Muscle of leg (tissue), 11 donors: ENCODE results near the gene DLG2. TPM values are rescaled to one million over a fixed set of nuclear protein-coding genes. Genes with fewer than 3 reads are reported as not detected.

ENCODE experiments used
- DNase-seq: peaks from one replicate; pipeline ENCODE4 v3.0.0; 2013
- H3K27ac ChIP-seq: one replicate; pipeline ENCODE4 v1.5.1; 2013; ENCODE audit warnings: mild to moderate bottlenecking, low read length, control low read depth
- H3K27me3 ChIP-seq: one replicate; pipeline ENCODE4 v1.6.1; 2013; ENCODE audit warnings: low read length; ENCODE audit not compliant: control insufficient read depth, insufficient read depth
- H3K36me3 ChIP-seq: one replicate; pipeline ENCODE4 v1.6.1; 2013; ENCODE audit warnings: low read length; ENCODE audit not compliant: control insufficient read depth, insufficient read depth
- H3K4me1 ChIP-seq: one replicate; pipeline ENCODE4 v1.6.1; 2013; ENCODE audit warnings: low read length; ENCODE audit not compliant: control insufficient read depth, insufficient read depth
- H3K4me3 ChIP-seq: one replicate; pipeline ENCODE4 v1.5.1; 2013; ENCODE audit warnings: low read length, control low read depth
- H3K9me3 ChIP-seq: replicated peaks from 2 replicates; pipeline ENCODE4 v1.6.1; 2013; ENCODE audit warnings: low read depth, low read length; ENCODE audit not compliant: control insufficient read depth
- WGBS: methylation state at CpG from one replicate; pipeline ENCODE4 v1.1.5; 2013; ENCODE audit warnings: missing lambda C conversion rate; ENCODE audit not compliant: insufficient coverage; 5-methylcytosine and 5-hydroxymethylcytosine counted together
- polyA plus RNA-seq, 8 donors: library from polyadenylated mRNA; unstranded; fragments of 120-200 nt; gene quantifications; one replicate each; pipeline versions ENCODE4 v1.2.1 to v1.2.3, GENCODE V29; 2013; ENCODE audit warnings: inconsistent platforms in 1 of 8, low replicate concordance in 1 of 8; ENCODE audit not compliant: insufficient read length in 8 of 8, insufficient read depth in 1 of 8
- total RNA-seq: library from RNA; stranded (reverse); fragments of 120-200 nt; gene quantifications from one replicate; pipeline ENCODE4 v1.2.4, GENCODE V29; 2013

Gene DLG2
- total and polyA plus RNA-seq, 9 donors: 6.4 to 19.3 (median 11.0) TPM

DNA sequence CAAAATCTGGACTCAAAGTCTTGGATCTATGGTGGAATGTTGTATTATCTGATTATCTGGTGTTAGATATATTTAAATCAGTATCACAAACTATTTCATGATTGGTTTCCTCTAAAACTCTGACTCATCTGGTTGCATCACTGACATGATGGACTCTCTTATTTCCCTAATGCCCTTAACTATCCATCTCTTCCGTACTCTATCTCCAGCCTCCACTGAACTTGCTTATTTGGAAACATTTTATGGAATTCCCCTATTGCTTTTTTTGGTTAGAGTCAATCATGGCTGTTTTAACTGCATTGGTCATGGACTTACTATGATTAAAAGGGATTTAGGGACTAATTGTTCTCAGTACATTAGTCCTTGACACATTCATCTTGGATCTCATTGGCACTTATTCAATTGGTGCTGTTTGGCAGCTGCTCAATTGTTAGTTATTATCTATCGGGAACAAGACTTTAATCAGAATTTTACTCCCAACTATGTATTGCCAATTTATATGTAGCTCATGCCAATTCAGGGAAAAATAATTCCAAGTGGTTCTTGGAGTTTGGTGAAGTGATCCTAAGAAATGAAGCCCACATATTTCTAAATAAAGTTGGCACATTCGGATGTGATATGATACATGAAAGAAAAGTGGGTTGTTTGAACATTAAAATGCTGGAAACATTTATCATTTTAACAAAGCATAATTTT lies 1399.0 kb downstream of the DLG2 start:
- Histone ChIP-seq H3K9me3 (no peaks in the 10 kb centered on the region), H3K27me3 (no peaks in the 10 kb centered on the region), H3K36me3 (no peaks in the 10 kb centered on the region), H3K4me1 (no peaks in the 10 kb centered on the region), H3K4me3 (no peak overlapping the region), H3K27ac (no peak overlapping the region)
- DNase-seq: no peak
- WGBS: no CpG with 5 or more reads among the region's 3 CpGs

DNA sequence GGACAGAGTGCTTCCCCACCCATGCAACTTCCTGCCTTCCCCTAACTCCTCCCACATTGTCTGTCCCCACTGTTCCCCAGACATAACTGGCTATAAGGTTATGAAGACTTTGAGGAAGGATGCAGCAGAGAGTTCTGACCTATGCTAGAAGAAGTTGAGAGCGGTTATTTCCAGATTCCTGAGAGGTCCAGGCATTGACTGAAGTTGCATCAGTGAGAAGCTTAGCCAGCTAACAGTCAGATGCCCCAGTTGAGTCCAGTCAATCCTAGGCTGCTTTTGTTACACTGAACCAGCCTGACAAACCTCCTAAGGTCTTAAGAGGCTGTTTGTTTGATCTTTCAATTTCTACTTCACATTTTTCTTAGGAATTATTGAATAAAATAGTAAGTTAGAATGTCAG lies 1403.1 kb downstream of the DLG2 start:
- WGBS: no CpG with 5 or more reads among the region's 1 CpG
- Histone ChIP-seq H3K27ac (no peak overlapping the region), H3K9me3 (no peaks in the 10 kb centered on the region), H3K27me3 (no peaks in the 10 kb centered on the region), H3K4me3 (no peak overlapping the region), H3K36me3 (no peaks in the 10 kb centered on the region), H3K4me1 (no peaks in the 10 kb centered on the region)
- DNase-seq: no peak

GRCh38 chr11:84218318-84218717 lies 1408.8 kb downstream of the DLG2 start:
- Histone ChIP-seq H3K9me3 (no peaks in the 10 kb centered on the region), H3K4me1 (no peaks in the 10 kb centered on the region), H3K36me3 (no peaks in the 10 kb centered on the region), H3K27ac (no peak overlapping the region), H3K27me3 (no peaks in the 10 kb centered on the region), H3K4me3 (no peak overlapping the region)
- 83% methylated on average over 1 of the region's 4 CpGs for WGBS
- DNase-seq: no peak

DNA sequence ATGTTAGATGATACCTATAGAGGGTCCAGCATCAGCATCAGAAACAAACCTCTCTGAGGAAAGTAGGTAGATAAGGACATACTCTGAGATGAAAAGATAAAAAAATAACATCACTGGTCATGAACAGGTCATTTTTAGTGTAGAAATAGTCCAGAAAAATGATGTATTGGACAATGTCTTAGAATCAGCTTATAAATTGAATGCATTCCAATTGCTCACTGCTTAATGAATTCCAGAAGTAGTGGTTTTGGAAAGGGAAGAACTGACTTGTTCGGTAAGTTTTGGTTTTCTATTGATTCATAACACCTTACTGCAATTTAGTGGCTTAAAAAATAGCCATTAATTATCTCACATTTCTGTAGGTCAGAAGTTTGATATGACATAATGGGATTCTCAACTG lies 1411.5 kb downstream of the DLG2 start:
- WGBS: no CpG with 5 or more reads among the region's 1 CpG
- no peak overlapping the region for H3K4me3 ChIP-seq

DNA sequence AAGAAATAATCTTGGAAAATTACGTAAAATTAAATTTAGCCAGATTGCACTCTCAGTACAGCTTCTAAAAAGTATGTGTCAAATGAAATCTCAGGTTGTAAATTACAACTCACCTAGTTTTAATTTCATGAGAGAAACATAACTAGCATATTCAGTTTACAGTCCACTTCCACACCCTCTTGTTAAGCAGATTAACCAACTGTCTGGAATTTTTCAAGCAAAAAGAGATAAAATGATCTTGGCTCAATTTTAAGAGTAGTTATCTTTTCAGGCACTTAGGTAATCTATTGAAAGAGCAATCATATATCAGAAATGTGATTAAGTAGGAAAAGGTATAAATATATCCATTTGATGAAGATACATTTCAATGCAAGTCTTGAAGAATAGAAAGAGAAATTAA lies 1412.6 kb downstream of the DLG2 start:
- Histone ChIP-seq H3K27ac (no peak overlapping the region), H3K9me3 (no peaks in the 10 kb centered on the region), H3K27me3 (no peaks in the 10 kb centered on the region), H3K4me1 (no peaks in the 10 kb centered on the region), H3K36me3 (no peaks in the 10 kb centered on the region), H3K4me3 (no peak overlapping the region)
- no CpG with 5 or more reads among the region's 1 CpG for WGBS
- DNase-seq: no peak

More for the DNA sequence above, 1411.5 kb downstream of the DLG2 start:
- H3K27me3 ChIP-seq: no peaks in the 10 kb centered on the region
- no peaks in the 10 kb centered on the region for H3K9me3 ChIP-seq
- H3K36me3 ChIP-seq: no peaks in the 10 kb centered on the region
- H3K4me1 ChIP-seq: no peaks in the 10 kb centered on the region
- H3K27ac ChIP-seq: no peak overlapping the region
- DNase-seq: peak; percentile 35

GRCh38 chr11:84212468-84213390 lies 1414.4 kb downstream of the DLG2 start:
- 95% methylated on average over 10 of the region's 20 CpGs for WGBS
- H3K27me3 ChIP-seq: no peaks in the 10 kb centered on the region
- no peaks in the 10 kb centered on the region for H3K4me1 ChIP-seq
- DNase-seq: no peak
- no peak overlapping the region for H3K27ac ChIP-seq
- H3K9me3 ChIP-seq: no peaks in the 10 kb centered on the region
- no peak overlapping the region for H3K4me3 ChIP-seq
- H3K36me3 ChIP-seq: no peaks in the 10 kb centered on the region

DNA sequence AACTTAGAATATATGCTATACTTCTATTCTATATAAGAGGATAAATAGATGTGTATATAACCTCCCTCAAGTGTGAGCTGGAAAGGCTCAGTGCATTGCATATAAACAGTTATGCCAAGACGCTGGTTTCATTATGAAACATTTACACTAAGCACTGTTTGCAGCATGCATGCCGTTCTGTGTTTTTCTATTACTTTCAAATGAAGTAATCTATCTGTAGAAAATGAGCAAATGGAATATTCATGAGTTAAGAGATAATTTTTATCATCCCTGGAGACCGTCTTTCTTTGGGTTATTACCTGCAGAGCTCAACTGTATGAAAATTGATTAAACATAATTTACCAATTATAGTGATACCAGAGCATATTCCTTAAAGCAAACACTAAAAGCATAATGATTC lies 1415.2 kb downstream of the DLG2 start:
- no peak overlapping the region for H3K4me3 ChIP-seq
- H3K36me3 ChIP-seq: no peaks in the 10 kb centered on the region
- H3K27me3 ChIP-seq: no peaks in the 10 kb centered on the region
- DNase-seq: no peak
- no peaks in the 10 kb centered on the region for H3K4me1 ChIP-seq
- H3K27ac ChIP-seq: no peak overlapping the region
- no CpG with 5 or more reads among the region's 3 CpGs for WGBS
- no peaks in the 10 kb centered on the region for H3K9me3 ChIP-seq

GRCh38 chr11:84194696-84195095 lies 1432.4 kb downstream of the DLG2 start:
- no peaks in the 10 kb centered on the region for H3K27me3 ChIP-seq
- H3K4me3 ChIP-seq: no peak overlapping the region
- H3K27ac ChIP-seq: no peak overlapping the region
- DNase-seq: no peak
- no peaks in the 10 kb centered on the region for H3K36me3 ChIP-seq
- no peaks in the 10 kb centered on the region for H3K4me1 ChIP-seq
- H3K9me3 ChIP-seq: no peaks in the 10 kb centered on the region
- WGBS: 95% methylated on average over 15 of the region's 18 CpGs

DNA sequence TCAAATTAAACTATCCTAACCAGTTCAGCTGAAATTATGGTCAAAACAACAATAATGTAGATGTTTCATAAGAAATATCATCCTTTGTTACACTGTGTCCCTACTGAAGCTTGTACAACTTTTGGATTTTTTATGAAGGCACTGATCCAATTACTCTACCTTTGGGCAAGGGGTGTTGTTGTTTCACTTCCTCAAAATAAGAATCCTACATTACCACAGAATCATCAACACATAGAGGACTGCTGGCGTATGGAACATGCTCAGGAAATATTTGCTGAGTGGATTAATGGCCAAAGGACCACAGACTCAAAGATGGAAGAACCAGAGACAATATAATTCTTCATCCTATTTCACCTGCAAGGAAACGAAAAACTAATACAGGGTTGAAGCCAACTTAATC lies 1433.4 kb downstream of the DLG2 start:
- H3K4me3 ChIP-seq: no peak overlapping the region
- no CpG with 5 or more reads among the region's 2 CpGs for WGBS

DNA sequence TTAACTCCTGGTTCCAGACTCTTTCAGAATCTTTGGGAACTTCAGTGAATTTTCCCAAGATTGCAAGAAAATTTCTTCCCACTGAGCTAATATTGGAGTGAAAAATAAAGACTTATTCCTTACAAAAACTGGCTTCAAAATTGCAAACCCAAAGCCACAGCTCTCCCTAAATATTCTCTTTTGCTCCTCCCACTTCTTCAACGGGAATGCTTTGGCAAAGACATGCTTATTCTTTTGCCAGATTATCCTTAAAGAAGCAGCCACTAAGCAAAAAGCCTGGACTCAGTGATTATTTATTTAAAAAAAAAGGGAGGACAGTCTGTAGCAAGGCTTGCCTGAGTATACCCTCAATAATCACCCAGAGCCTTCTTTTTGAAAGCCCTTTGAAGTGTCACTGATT lies 1438.6 kb downstream of the DLG2 start:
- DNase-seq: peak; percentile 74
- no CpG with 5 or more reads among the region's 1 CpG for WGBS
- no peak overlapping the region for H3K27ac ChIP-seq
- no peaks in the 10 kb centered on the region for H3K9me3 ChIP-seq
- H3K36me3 ChIP-seq: no peaks in the 10 kb centered on the region
- H3K27me3 ChIP-seq: no peaks in the 10 kb centered on the region
- H3K4me3 ChIP-seq: no peak overlapping the region
- no peaks in the 10 kb centered on the region for H3K4me1 ChIP-seq

More for the DNA sequence above, 1433.4 kb downstream of the DLG2 start:
- Histone ChIP-seq H3K27ac (no peak overlapping the region), H3K27me3 (no peaks in the 10 kb centered on the region), H3K9me3 (no peaks in the 10 kb centered on the region), H3K36me3 (no peaks in the 10 kb centered on the region), H3K4me1 (no peaks in the 10 kb centered on the region)
- no peak for DNase-seq
